A549 treated with CORT108297 at 1 μM for 4 hours (cell line): ENCODE data around the gene CDH26. TPM values are rescaled to one million over a fixed set of nuclear protein-coding genes. Genes with fewer than 3 reads are reported as not detected.

Source experiments
- total RNA-seq: library from RNA; stranded (reverse); fragments of 200-300 nt; extraction: Qiagen RNA extraction; gene quantifications from 5 replicates; pipeline ENCODE4 v1.2.3, GENCODE V29; 2022

CDH26 gene
- total RNA-seq: 0.07 to 0.14 TPM (median 0.11 TPM) in 3 of 5 replicates, not detected in the others

GRCh38 chr20:59958123-59958522, at the start of gene CDH26:
Gene CDH26 (plus strand): TSS chr20:59958423. CDS start chr20:59958727, 304 bp downstream.

GRCh38 chr20:59933296-59933848, 24.9 kb upstream of the CDH26 start, which contains the start of gene SYCP2:
Gene SYCP2 (minus strand): TSS chr20:59933637. CDS start chr20:59922413, 11,224 bp downstream.

GRCh38 chr20:59940129-59940955, 17.9 kb upstream of the CDH26 start, which contains the start of the genes FAM217B and PPP1R3D:
Gene FAM217B (plus strand): TSS chr20:59940389. CDS start chr20:59943944, 3,555 bp downstream.
Gene PPP1R3D (minus strand): TSS chr20:59940305. CDS start chr20:59939931, 374 bp downstream.

Other genes with a start within 250 kb of the CDH26 start
- 0.35 to 0.60 TPM (median 0.50 TPM) in 5 replicates for gene SYCP2, start 24.8 kb upstream of the CDH26 start, total RNA-seq
- gene PPP1R3D, start 18.1 kb upstream of the CDH26 start, total RNA-seq: 1.6 to 2.5 TPM (median 2.4 TPM) in 5 replicates
- 5.7 to 6.7 TPM (median 5.8 TPM) in 5 replicates for gene FAM217B, start 18.0 kb upstream of the CDH26 start, total RNA-seq